ENCODE data around the gene ELAVL1. TPM values are rescaled to one million over a fixed set of nuclear protein-coding genes. Genes with fewer than 3 reads are reported as not detected.
"Not testable (repeated sequence)": the region's sequence is repeated elsewhere in the genome, so short reads cannot be mapped to it uniquely, and the experiment has no call there.

ELAVL1 gene
- total RNA-seq, 4 donors from 2014 or later: 23.7 to 41.1 (median 30.3) TPM

DNA sequence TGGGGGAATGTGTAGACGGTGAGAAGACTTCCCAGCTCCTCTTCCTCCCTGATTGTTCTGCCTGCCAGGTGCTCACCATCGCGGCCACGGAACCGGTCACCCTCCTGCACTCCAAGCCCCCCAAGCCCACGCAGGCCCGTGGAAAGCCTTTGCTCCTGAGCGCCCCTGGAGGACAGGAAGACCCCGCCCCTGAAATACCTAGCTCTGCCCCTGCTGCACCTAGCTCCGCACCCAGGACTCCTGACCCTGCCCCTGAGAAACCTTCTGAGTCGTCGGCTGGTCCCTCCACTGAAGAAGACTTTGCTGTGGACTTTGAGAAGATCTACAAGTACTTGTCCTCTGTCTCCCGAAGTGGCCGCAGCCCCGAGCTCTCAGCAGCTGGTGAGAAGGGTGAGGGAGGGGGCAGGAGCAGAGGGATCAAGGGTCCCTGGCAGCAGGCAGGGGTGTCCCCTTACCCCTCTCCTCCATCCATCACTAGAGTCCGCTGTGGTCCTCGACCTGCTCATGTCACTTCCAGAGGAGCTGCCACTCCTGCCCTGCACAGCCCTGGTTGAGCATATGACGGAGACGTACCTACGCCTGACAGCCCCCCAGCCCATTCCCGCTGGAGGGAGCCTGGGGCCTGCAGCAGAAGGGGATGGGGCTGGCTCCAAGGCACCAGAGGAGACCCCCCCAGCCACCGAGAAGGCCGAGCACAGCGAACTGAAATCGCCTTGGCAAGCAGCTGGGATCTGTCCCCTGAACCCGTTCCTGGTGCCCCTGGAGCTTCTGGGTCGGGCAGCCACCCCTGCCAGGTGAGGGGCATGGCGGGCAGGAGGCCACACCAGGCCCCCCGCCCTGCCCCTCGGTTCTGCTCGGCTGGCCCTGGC is 83.2 kb downstream of the ELAVL1 start:
- no peak for DNase-seq (ENCODE audit: low spot score)
- TF ChIP-seq, protein P1, sequence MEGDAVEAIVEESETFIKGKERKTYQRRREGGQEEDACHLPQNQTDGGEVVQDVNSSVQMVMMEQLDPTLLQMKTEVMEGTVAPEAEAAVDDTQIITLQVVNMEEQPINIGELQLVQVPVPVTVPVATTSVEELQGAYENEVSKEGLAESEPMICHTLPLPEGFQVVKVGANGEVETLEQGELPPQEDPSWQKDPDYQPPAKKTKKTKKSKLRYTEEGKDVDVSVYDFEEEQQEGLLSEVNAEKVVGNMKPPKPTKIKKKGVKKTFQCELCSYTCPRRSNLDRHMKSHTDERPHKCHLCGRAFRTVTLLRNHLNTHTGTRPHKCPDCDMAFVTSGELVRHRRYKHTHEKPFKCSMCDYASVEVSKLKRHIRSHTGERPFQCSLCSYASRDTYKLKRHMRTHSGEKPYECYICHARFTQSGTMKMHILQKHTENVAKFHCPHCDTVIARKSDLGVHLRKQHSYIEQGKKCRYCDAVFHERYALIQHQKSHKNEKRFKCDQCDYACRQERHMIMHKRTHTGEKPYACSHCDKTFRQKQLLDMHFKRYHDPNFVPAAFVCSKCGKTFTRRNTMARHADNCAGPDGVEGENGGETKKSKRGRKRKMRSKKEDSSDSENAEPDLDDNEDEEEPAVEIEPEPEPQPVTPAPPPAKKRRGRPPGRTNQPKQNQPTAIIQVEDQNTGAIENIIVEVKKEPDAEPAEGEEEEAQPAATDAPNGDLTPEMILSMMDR (IDR thresholded peaks at IDR 0.05): no peak
- ATAC-seq (ENCODE audit: low FRiP score): no peak

DNA sequence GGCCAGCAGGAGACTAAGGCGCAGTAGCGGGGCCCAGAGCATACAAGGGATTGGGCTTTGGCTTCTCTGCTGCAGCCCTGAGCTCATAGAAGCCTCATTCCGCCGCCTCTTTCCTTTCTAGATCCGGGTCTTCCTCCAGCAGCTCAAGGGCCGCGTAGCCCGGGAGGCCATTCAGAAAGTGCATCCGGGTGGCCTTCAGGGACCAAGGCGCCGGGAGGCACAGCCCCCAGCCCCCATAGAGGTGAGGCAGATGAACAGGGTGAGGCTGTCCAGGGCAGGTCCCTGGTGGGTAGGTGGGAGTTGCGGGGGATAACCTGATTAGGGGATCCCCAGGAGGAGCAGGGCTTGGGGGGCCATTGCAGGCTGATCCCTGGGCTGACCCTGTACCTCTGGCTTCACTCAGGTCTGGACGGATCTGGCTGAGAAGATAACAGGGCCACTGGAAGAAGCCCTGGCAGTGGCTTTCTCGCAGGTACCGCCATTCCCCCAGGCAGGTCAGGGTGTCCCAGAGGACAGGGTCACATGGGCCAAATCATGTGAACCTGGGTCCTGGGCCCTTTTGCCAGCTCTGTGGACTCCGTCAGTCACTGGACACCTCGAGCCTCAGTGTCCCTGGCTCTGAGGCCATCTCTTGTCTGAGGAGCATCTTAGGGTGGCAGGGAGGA is 84.0 kb downstream of the ELAVL1 start:
- no peak for DNase-seq (ENCODE audit: low spot score)
- ATAC-seq (ENCODE audit: low FRiP score): no peak

DNA sequence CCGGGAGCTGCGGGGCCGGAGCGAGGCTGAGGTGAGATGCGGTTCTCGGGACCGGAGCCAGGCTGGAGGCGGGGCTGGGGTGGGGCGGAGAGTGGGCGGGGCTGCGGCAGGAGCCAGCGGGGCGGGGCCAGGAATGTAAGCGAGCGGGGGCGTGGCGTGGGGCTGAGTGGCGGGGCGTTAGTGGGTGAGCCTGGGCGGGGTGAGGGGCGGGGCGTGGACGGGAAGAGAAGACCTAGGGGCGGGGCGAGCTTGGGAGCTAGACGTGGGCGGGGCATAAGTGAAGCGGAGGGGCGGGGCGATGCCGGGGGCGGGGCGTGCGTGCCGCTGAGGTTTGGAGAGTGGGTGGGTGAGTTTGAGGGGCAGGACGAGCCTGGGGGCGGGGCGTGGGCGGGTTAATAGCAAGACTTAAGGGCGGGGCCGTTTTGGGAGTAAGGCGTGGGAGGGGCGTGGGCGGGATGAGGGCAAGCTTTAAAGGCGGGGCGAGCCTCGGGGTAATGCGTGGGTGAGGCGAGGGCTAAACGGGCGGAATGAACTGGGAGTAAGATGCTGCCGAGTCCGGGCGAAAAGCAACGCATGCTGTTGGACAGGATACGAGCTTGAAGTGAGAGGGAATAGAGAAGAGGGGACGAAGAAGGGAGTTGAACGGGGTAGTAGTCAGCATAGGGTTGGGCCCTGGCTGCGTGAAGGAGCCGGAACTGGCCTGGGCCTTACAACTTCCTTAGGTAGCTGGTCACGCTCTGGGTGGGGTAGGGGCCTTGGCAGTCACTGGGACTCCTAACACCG is 84.7 kb downstream of the ELAVL1 start:
- DNase-seq (ENCODE audit: low spot score) (peak; percentile 100), ATAC-seq (ENCODE audit: low FRiP score) (peak; percentile 75)
- TF ChIP-seq, protein P1 (IDR thresholded peaks at IDR 0.05): no peak

More for the DNA sequence above, 84.0 kb downstream of the ELAVL1 start:
- TF ChIP-seq, protein P1 (IDR thresholded peaks at IDR 0.05): no peak

DNA sequence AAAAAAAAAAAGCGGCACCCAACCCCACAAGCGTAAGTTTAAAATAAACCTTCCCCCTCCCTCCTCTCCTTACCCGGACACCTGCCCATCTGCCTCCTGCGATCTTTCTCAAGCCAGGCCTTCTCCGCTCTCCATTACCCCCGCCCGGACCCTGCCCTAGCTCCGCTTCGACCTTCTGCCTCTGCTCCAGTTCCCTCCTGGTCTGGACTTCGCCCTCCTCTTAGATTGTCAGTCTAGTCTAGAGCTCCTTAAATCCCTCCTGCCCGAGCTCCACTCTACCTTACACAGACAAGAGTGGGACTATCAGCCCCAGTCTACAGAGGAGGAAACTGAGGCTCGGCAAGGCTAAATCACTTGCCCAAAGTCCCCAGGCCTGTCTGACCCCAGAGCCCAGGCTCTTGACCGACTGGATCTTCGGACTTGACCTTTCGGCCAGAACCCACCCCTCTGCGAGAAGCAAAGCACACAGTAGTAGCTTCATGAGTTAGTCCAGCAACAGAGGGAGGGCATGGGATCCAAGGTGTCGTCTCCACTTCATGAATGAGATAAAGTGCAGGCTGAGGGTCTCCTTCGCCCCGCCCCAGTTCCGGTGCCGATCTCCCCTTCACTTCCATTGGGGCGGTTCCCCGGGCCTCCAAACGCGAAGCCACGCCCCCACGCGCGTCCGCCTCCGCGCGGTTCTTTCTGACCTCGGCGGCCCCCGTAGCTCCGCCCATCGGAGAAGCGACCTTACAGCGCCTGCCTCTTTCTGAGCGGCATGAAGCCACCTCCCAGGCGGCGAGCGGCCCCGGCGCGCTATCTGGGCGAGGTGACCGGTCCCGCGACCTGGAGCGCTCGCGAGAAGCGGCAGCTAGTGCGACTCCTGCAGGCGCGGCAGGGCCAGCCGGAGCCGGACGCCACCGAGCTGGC is 85.6 kb downstream of the ELAVL1 start, which contains the start of gene SNAPC2:
TSS of gene SNAPC2 (plus strand) at position 729 of the 909 bp plus-strand sequence. CDS start at position 758, 29 bp downstream.
- TF ChIP-seq, protein P1 (IDR thresholded peaks at IDR 0.05): no peak
- ATAC-seq (ENCODE audit: low FRiP score) (peak; percentile 56), DNase-seq (ENCODE audit: low spot score) (peak; percentile 90)

DNA sequence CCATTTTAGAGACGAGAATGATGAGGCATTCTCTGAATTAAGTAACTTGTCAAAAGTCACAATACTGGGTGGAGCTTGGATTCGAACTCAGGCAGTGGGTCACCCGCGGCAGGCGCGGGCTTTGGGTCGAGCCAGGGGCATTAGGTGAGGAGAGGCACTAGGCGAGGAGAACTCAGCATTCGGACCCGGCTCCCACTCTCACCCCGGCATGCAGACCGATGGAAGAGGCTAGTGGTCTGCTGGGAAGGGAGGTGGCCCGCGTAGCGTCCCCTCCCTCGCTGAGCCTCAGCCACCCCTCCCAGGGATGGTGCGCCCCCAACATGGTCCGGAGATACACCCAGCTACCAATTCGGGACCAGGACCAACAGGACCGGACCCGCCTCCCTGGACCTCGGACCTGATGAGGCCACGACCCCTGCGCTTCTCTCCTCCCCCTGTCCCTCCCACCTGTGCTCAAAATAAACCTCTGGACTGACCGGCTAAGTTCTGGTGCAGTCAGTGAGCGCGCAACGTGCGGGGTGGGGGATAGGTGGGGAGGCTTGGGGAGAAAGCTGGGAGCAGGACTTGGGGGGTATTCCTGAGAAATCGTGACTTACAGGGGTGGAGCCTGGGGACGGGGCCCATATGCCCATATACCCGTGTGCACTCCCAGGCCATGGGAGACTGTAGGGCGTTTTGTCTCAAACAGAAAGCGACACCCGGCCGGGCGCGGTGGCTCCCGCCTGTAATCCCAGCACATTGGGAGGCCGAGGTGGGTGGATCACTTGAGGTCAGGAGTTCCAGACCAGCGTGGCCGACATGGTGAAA is 86.6 kb downstream of the ELAVL1 start:
- TF ChIP-seq, protein P1 (IDR thresholded peaks at IDR 0.05): no peak
- DNase-seq (ENCODE audit: low spot score): no peak
- no peak for ATAC-seq (ENCODE audit: low FRiP score)

DNA sequence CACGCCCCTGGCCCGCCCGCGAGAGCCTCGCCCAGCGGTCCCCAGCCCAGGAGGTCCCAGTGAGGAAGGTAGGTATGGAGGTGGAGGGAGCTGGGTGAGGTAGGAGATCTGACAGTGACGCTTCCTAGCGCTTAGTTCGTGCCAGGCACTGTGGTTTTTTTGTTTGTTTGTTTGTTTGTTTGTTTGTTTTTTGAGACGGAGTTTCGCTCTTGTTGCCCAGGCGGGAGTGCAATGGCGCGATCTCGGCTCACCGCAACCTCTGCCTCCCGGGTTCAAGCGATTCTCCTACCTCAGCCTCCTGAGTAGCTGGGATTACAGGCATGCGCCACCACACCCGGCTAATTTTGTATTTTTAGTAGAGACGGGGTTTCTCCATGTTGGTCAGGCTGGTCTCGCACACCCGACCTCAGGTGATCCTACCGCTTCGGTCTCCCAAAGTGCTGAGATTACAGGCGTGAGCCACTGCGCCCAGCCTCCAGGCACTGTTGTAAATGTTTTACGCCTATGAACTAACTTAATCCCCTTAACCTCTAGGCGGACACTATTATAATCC is 87.3 kb downstream of the ELAVL1 start:
- ATAC-seq (ENCODE audit: low FRiP score); DNase-seq (ENCODE audit: low spot score): not testable (repeated sequence)
